H1 (cell line): Measurements from ENCODE around the gene SEMA3B. TPM values are rescaled to one million over a fixed set of nuclear protein-coding genes. Genes with fewer than 3 reads are reported as not detected.

Source experiments
- microRNA-seq, 2 experiments: library from miRNA; unstranded; fragments of <30 nt; microRNA quantifications; one replicate each; pipeline versions ENCODE4 to v1.2.0, GENCODE V29; 2016 to 2020; ENCODE audit warnings: borderline microRNAs expressed in 2 of 2, borderline number of aligned reads in 2 of 2, borderline replicate concordance in 1 of 2
- polyA plus RNA-seq, 7 experiments: library from polyadenylated mRNA; depleted of rRNA in 3 of 7; stranded (reverse) in 5 of 7; unstranded in 2 of 7; fragments of >200 nt in 5 of 7; fragments of 200-250 nt in 2 of 7; gene quantifications; 1 replicate in 5 of 7; 2 replicates in 1 of 7; 4 replicates in 1 of 7; pipeline versions ENCODE4 v1.2.1 to v1.2.3, GENCODE V29; 2011 to 2013; ENCODE audit warnings: missing spikeins in 2 of 7, mixed read lengths in 2 of 7
- small RNA-seq: library from polyadenylated mRNA; stranded (forward); fragments of <200 nt; extraction: miRNeasy Mini kit (QIAGEN cat#:217004); gene quantifications from one replicate; pipeline ENCODE3, GENCODE V24; 2013; ENCODE audit not compliant: insufficient read depth
- total RNA-seq: library from RNA; stranded (reverse); fragmentation: NEBNext Ultra II Directional; extraction: Animal tissue kit (Norgen Biotek cat#: 25700); gene quantifications from 2 replicates; pipeline ENCODE4 v1.2.1, GENCODE V29; 2021

Gene SEMA3B
- total and polyA plus RNA-seq, 2 of the 8 experiments (the other 6 are each of a cell fraction or from before 2014, with no cell fraction given) = 3.0 to 4.7 TPM

Small RNA genes lying within 50 kb of the gene (microRNA-seq; reads per million reads assigned to microRNA genes)
- gene MIR5787 = 0 reads per million in 2 experiments

Small RNA genes lying within 50 kb of the gene (small RNA-seq; reads per million reads assigned to genes)
- gene MIR5787 = not detected

Other genes with a start within 250 kb of the SEMA3B start
- gene RBM5, start 180.2 kb upstream of the SEMA3B start, total RNA-seq = 82.7 and 83.7 TPM in 2 replicates
- 98.8 and 144 TPM in 2 replicates for gene RBM5, start 180.2 kb upstream of the SEMA3B start, polyA plus RNA-seq (2011; rRNA removed)
- 37.0 and 39.6 TPM in 2 replicates for gene SEMA3F, start 113.8 kb upstream of the SEMA3B start, total RNA-seq
- 20.3 and 36.0 TPM in 2 replicates for gene SEMA3F, start 113.8 kb upstream of the SEMA3B start, polyA plus RNA-seq (2011; rRNA removed)
- not detected in 2 replicates for gene GNAT1, start 77.5 kb upstream of the SEMA3B start, total RNA-seq
- 0.08 and 0.20 TPM in 2 replicates for gene GNAT1, start 77.5 kb upstream of the SEMA3B start, polyA plus RNA-seq (2011; rRNA removed)
- gene SLC38A3, start 63.9 kb upstream of the SEMA3B start, total RNA-seq = 0.57 and 1.2 TPM in 2 replicates
- 3.7 and 4.7 TPM in 2 replicates for gene SLC38A3, start 63.9 kb upstream of the SEMA3B start, polyA plus RNA-seq (2011; rRNA removed)
- 168 and 169 TPM in 2 replicates for gene GNAI2, start 32.9 kb upstream of the SEMA3B start, total RNA-seq
- gene GNAI2, start 32.9 kb upstream of the SEMA3B start, polyA plus RNA-seq (2011; rRNA removed) = 516 and 539 TPM in 2 replicates
- gene LSMEM2, start 9.9 kb downstream of the SEMA3B start, total RNA-seq = 0.57 and 0.58 TPM in 2 replicates
- 0.68 and 0.94 TPM in 2 replicates for gene LSMEM2, start 9.9 kb downstream of the SEMA3B start, polyA plus RNA-seq (2011; rRNA removed)
- gene IFRD2, start 23.3 kb downstream of the SEMA3B start, total RNA-seq = 88.8 and 97.8 TPM in 2 replicates
- 76.7 and 123 TPM in 2 replicates for gene IFRD2, start 23.3 kb downstream of the SEMA3B start, polyA plus RNA-seq (2011; rRNA removed)
- gene HYAL3, start 30.3 kb downstream of the SEMA3B start, total RNA-seq = 3.2 and 4.9 TPM in 2 replicates
- 12.2 and 13.0 TPM in 2 replicates for gene HYAL3, start 30.3 kb downstream of the SEMA3B start, polyA plus RNA-seq (2011; rRNA removed)
- 10.1 and 11.3 TPM in 2 replicates for gene NAA80, start 30.3 kb downstream of the SEMA3B start, total RNA-seq
- gene NAA80, start 30.3 kb downstream of the SEMA3B start, polyA plus RNA-seq (2011; rRNA removed) = 16.7 and 23.9 TPM in 2 replicates
- gene HYAL1, start 34.4 kb downstream of the SEMA3B start, total RNA-seq = 1.7 and 2.0 TPM in 2 replicates
- 5.4 and 9.1 TPM in 2 replicates for gene HYAL1, start 34.4 kb downstream of the SEMA3B start, polyA plus RNA-seq (2011; rRNA removed)
- 51.9 and 52.2 TPM in 2 replicates for gene HYAL2, start 53.6 kb downstream of the SEMA3B start, total RNA-seq
- gene HYAL2, start 53.6 kb downstream of the SEMA3B start, polyA plus RNA-seq (2011; rRNA removed) = 176 and 199 TPM in 2 replicates
- gene TUSC2, start 59.1 kb downstream of the SEMA3B start, total RNA-seq = 30.8 and 33.3 TPM in 2 replicates
- 65.4 and 73.6 TPM in 2 replicates for gene TUSC2, start 59.1 kb downstream of the SEMA3B start, polyA plus RNA-seq (2011; rRNA removed)
- gene RASSF1, start 71.7 kb downstream of the SEMA3B start, total RNA-seq = 10.3 and 11.2 TPM in 2 replicates
- gene RASSF1, start 71.7 kb downstream of the SEMA3B start, polyA plus RNA-seq (2011; rRNA removed) = 15.7 and 15.9 TPM in 2 replicates
- 0.54 and 0.56 TPM in 2 replicates for gene ZMYND10, start 76.6 kb downstream of the SEMA3B start, total RNA-seq
- gene ZMYND10, start 76.6 kb downstream of the SEMA3B start, polyA plus RNA-seq (2011; rRNA removed) = 0.79 and 0.93 TPM in 2 replicates
- gene NPRL2, start 81.6 kb downstream of the SEMA3B start, total RNA-seq = 25.0 and 28.4 TPM in 2 replicates
- 51.4 and 52.3 TPM in 2 replicates for gene NPRL2, start 81.6 kb downstream of the SEMA3B start, polyA plus RNA-seq (2011; rRNA removed)
- 9.8 and 9.9 TPM in 2 replicates for gene CYB561D2, start 81.7 kb downstream of the SEMA3B start, total RNA-seq
- gene CYB561D2, start 81.7 kb downstream of the SEMA3B start, polyA plus RNA-seq (2011; rRNA removed) = 34.0 and 34.5 TPM in 2 replicates
- gene TMEM115, start 90.4 kb downstream of the SEMA3B start, total RNA-seq = 25.3 and 25.4 TPM in 2 replicates
- gene TMEM115, start 90.4 kb downstream of the SEMA3B start, polyA plus RNA-seq (2011; rRNA removed) = 32.4 and 41.9 TPM in 2 replicates
- gene CACNA2D2, start 234.5 kb downstream of the SEMA3B start, total RNA-seq = 14.0 and 14.1 TPM in 2 replicates
- gene CACNA2D2, start 234.5 kb downstream of the SEMA3B start, polyA plus RNA-seq (2011; rRNA removed) = 24.9 and 25.0 TPM in 2 replicates